NCI-H82 (cell line): ENCODE measurements around the gene UBE2U.

Experiments used
- DNase-seq: peaks from one replicate; lab custom pipeline; 2025; lab: John Stamatoyannopoulos, UW

Gene UBE2U, protein sequence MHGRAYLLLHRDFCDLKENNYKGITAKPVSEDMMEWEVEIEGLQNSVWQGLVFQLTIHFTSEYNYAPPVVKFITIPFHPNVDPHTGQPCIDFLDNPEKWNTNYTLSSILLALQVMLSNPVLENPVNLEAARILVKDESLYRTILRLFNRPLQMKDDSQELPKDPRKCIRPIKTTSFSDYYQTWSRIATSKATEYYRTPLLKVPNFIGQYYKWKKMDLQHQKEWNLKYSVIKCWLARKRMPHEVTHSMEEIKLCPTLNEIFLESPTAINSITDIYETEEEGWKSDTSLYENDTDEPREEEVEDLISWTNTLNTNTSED

DNA sequence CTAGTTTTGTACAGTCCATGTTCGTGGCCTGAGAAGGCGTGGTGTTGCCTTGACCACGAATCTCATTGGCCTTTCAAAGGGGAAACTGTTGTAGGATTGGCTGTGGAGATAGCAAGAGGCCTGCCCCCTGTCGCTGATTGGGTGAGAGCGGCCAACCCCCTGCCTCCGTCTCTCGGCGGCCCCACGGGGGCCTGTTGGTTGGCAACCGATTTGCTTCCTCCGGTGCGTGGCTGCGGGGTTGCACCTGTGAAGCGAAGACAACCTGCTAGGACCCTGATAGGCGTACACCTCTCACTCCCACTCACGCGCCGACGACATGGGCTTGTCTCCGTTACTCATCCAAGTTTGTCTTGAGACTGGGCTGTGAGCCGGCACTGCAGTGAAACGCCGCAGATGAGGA, at the start of gene UBE2U:
Gene UBE2U, plus strand, starts transcription at position 204 of the 400 bp plus-strand sequence. CDS start 428 bp downstream, outside the sequence.
- no peak for DNase-seq

DNA sequence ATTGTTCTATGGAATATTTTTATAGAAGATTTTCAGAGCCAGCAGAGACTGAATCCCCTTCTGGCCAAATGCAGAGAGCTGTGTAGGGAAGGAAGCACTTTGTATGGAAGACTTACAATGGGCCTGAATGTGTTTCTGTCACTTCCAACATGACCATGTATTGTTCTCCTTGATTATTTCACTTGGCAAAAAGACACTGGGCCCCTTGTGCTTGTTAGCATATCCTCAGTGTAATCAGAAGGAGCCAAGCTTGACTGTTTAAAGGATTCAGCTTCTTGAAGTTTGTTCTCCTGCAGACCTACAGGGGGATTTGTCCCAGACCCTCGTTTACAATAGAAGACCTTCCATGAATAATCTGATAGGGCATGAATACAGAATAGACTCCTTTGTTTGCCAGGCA, 48.1 kb upstream of the UBE2U start:
- DNase-seq = no peak

DNA sequence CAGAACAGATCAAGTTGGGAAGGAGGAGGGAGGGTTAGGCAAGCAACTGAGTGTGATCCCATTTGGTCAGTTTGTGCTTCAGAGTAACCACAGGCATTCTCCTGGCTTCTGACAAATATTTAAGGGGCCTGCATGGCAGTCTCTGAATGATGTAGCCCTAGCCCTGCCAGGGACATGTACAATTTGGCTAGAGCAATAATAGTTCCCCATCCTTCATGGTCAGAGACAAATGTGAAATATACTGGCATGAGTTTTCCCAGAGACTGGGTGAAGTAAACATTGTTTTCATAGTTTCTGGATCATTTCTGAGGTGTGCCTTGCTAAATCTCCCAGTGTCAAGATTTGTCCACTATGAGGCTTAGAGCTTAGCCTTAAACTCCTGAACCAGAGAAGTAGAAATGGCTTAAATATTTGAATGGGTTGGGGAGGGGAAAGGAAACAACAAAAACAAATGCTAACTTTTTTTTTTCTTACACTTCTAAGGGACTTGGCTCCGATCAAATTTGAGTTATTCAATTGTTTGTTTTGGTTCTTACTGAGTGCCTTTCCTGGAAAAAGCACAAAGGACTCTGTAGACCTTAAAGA, 42.0 kb upstream of the UBE2U start:
- no peak for DNase-seq

DNA sequence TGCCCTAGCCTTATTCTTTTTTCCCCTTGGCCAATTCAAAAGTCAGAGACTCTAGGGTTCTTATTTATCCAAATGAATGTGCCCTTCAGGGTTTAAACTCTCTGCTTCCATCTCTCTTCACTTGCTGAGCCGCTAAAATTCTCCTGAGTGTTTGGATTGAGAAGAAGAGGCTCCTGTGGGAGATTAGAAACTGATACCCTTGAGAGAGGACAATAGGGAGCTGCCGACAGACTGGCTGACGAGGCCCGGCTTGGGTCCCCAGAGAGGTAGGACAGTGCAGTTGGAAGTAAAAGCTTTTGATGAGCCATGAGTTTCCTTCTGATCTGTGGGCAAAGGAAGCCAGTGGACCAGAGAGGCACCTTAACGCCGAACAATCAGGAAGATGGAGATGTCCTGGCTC, 41.3 kb upstream of the UBE2U start:
- DNase-seq = peak; percentile 72

DNA sequence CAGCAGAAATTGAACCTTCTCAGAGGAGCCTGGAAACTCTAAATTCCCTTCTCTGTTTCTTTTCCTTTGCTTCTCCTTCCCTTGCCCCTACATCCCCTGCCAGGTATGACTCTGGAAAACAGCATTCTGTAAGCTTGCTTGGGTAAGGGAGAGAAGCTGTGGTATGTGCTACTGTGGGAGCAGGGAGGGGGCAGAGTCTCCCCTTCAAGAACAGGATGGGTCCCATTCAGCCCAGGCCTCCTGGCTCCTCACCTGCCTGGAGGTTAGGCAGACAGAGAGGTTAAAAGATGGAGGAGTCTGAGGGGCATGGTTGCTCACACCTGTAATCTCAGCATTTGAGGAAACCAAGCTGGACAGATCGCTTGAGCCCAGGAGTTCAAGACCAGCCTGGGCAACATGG, 40.6 kb upstream of the UBE2U start:
- DNase-seq = no peak

DNA sequence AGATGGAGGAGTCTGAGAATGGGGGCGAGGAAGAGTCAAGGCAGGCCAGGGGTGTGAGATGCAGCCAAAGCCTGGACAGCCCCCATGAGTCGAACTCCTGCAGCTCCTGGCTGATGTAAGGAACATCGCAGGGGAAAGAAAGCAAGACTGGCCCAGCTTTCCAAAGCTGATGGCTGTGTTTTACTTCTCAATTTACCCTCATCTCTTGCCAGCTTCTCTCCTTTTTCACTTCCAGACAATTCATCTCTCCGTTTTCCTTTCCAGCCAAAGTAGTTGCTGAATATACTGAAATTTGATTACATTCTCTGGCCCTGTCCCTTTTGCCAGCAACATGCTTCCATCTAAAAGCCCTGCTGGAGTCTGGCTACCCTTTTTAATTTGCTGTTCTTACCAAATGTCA, 40.0 kb upstream of the UBE2U start:
- no peak for DNase-seq

DNA sequence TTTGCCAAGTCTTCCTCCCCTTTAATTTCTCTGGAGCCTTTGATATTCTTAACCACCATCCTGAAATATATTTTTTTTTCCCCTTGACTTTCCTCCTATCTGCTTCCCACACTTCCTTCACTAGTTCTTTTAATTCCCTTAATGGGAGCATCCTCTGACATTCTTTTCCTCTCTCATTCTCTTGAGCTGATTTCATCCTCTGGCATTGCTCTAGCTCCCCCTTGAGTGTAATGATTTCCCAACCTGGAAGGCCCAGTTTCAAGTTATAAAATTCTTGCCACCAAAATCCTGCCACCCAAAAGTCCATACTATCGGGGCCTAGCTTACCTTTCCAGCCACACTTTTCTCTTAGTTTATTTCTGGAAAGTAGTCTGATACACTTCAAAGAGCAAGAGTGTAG, 39.5 kb upstream of the UBE2U start:
- peak; percentile 20 for DNase-seq

GRCh38 chr1:64166629-64167028, 36.8 kb upstream of the UBE2U start:
- DNase-seq = no peak

DNA sequence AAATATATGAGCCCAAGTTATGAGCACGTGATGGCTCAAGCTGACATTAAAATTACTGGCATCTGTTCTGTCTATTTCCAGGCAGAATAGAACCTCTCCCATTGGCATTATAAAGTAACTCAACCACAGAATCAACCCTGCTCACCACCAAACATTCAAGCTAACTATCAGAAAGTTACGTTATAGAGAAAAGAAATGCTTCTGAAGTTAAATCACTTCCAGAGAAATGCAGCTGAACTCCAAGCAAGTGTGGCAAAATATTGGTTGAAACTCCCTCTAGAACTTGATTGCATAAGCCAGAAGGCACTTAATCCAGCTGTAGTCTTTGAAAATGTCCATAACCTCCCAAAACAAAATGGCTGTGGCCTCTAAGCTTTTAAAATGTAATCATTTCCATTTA, 36.2 kb upstream of the UBE2U start:
- no peak for DNase-seq

DNA sequence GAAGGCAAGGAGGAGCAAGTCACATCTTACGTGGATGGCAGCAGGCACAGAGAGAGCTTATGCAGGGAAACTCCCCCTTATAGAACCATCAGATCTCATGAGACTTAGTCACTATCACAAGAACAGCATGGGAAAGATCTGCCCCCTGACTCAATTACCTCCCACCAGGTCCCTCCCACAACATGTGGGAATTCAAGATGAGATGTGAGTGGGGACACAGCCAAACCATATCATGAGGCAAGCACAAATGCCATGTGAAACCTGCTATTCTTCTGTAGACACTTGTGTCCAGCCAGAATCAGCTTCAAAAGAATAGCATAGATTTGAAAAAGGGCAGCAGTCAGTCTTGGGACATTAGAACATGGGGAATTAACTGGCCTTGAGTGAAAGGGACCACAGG, 32.2 kb upstream of the UBE2U start:
- no peak for DNase-seq

DNA sequence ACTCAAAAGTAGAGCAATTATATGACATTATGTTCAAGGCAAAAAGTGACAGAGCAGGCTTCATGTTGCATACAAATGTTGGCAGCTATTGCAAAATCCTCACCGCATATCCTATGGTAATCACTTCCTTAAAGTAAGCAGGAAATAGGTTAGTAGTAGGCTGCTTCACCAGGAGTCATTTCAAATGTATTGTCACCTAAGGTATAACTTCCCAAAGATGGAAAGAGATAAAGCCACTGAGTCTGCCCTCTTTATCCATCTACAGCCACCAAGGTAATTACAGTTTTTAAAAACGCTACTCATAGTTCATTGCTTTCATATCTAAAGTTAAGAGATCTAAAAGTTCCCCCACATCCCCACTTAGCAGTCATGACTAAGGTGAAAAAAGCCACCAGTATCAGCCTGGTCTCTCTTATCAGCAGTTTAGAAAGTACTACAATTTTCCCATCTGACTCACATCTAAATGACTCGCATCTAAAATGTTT, 31.6 kb upstream of the UBE2U start:
- DNase-seq = no peak

DNA sequence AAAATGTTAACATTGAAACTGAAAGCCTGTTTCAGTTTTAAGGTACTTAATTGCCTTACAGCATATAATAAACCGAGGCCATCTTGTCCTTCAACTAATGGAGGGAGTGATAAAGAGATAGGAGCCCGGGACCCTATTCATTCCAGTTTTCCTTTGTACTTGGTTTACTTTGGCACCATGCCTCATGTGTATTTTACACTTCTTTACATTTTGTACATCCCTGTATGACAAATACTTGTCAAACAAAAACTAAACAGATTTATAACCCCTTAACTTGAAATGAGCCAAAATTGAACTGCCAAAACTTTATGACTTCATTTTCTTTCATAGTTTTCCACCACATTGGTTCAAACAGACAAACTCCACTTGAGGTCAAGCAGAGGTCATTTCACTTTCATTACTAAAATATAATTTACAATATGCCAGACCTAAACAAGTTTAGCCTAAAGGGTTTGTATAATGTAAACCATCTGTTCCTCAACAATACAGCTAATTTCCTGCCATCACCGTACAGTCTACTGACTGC, 30.9 kb upstream of the UBE2U start:
- DNase-seq = no peak

- DNase-seq = no peak
Observed at GRCh38 chr1:64173336-64173940, 30.0 kb upstream of the UBE2U start.

- no peak for DNase-seq
Observed at GRCh38 chr1:64175639-64176038, 27.8 kb upstream of the UBE2U start.

- no peak for DNase-seq
Observed at GRCh38 chr1:64176659-64177058, 26.8 kb upstream of the UBE2U start.

DNA sequence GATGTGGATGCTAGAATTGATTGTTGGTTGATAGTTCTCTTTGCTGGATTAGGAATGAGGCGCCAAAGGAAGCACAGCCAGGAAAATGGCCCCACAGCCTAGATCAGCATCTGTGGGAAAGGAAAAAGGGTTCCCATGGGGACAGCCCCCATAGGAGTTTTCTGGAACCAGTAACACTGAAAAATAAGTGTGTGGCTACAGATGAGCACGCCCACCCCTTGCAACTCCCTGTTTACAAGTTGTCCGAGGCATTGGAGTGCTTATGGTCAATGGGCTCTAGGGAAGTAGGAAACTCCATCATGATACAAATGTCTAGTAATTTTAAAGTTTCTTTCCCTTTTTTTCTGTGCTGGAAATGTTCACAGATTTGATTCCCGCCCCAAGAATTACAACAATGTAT, 23.8 kb upstream of the UBE2U start:
- no peak for DNase-seq

DNA sequence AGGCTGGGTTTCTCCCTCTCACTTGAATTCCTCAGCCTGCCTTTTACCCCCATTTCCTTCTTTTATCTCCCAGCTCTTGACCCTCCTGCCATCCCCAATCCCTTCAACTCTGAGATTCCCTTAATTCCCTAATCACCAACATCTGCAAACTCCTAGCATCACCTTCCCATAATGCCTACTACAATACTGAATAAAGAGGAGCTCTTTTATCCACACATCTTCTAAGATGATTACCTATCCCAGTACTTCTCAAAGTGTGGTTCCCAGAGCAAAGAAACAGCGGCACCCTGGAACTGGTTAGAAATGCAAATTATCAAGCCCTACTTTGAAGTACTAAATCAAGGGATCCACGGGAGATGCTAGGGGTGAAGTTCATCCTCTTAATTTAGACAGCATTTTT, 21.2 kb upstream of the UBE2U start:
- DNase-seq = no peak

DNA sequence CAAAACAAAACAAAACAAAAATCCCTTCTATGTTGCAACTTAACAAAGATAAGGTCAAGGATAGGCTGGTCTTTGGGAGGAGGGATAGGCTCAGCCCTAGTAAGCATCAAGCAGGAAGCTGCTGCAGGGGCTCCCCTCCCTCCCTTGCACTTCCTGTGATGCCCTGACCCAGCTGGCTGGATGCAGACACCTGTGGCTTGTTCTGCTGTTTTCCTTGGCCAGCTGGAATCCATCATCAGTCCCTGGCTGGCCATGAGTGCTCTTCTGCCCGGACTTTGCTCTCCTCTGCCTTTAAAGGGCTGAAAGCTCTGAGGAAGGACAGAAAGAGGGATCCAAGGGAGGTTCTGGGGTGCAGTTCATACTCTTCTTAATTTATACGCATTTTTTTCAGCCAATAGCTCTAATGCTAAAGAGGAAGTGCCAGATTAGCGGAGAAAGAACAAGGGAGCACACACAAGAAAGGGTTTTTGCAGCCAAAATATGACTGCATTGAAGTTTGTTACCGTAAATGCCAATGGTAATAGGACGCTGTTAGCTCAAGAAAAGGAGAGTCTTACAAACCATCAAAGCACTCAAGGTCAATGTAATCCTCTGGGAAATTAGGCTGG, 19.9 kb upstream of the UBE2U start:
- peak; percentile 20 for DNase-seq

GRCh38 chr1:64184003-64184440, 19.4 kb upstream of the UBE2U start:
- DNase-seq = no peak

- DNase-seq = no peak
Observed at GRCh38 chr1:64186138-64186897, 17.1 kb upstream of the UBE2U start.

DNA sequence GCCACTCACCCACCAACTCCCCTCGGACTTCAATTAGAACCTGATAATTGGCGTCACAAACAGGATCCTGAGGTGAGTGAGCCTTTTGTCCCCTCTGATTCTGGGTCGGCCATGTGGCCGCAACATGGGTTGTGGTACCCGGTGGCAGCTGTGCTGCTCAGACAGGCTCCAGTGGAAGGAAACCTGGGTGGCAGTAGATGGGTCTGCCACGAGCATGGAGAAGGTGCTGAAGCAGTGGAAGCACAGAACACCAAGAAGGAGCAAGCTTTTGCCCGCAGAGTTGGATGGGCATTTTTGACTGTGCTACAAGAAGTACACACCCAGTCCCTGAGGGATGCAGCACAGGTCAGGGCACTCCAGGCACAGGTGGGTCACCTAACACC, 16.5 kb upstream of the UBE2U start:
- no peak for DNase-seq

DNA sequence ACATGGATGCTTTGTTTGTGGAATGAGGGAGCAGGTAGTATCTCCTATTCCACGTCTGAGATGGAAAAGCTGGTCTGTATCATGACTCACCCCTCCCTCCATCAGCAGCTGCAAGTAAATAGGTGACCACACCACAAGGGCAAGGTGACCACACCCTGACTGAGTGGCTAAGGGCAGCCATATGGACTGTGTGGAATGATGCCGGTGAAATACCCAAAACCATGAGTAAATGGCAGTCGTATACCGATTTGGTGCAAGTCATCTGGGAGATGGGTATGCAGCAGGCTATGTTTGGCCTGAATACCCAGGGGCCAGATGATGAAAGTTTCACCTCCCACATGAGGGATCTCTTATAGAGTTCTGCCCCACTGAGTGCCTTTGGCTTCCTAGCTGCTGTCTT, 15.8 kb upstream of the UBE2U start:
- DNase-seq = no peak
